Thymus (tissue), 11 donors: ENCODE results near the gene CALN1. TPM values are rescaled to one million over a fixed set of nuclear protein-coding genes. Genes with fewer than 3 reads are reported as not detected.

Experiments used
- DNase-seq, 9 donors: peaks; one replicate each; pipeline ENCODE4 v3.0.0-alpha.2; 2013; ENCODE audit warnings: low spot score in 9 of 9, low read depth in 6 of 9, missing footprints in 1 of 9
- H3K27ac ChIP-seq, 2 donors: one replicate each; pipeline ENCODE4 v1.5.1; 2013; ENCODE audit warnings: control low read depth in 1 of 2, low read depth in 1 of 2, low read length in 1 of 2, mild to moderate bottlenecking in 1 of 2, moderate library complexity in 1 of 2
- H3K27me3 ChIP-seq, 2 donors: one replicate each; pipeline ENCODE4 v1.5.1; 2013; ENCODE audit warnings: low read length in 1 of 2; ENCODE audit not compliant: control insufficient read depth in 2 of 2, insufficient read depth in 1 of 2
- H3K36me3 ChIP-seq, 2 donors: one replicate each; pipeline ENCODE4 v1.5.1; 2013; ENCODE audit warnings: low read length in 1 of 2, mild to moderate bottlenecking in 1 of 2, moderate library complexity in 1 of 2; ENCODE audit not compliant: control insufficient read depth in 2 of 2, insufficient read depth in 2 of 2
- H3K4me1 ChIP-seq, 2 donors: one replicate each; pipeline ENCODE4 v1.5.1; 2013; ENCODE audit warnings: low read length in 2 of 2; ENCODE audit not compliant: control insufficient read depth in 2 of 2, insufficient read depth in 2 of 2
- H3K4me3 ChIP-seq, 2 donors: one replicate each; pipeline ENCODE4 v1.5.1; 2013; ENCODE audit warnings: low read length in 2 of 2, control low read depth in 1 of 2, mild to moderate bottlenecking in 1 of 2
- H3K9me3 ChIP-seq, 2 donors: one replicate each; pipeline ENCODE4 v1.5.1; 2013; ENCODE audit warnings: low read length in 1 of 2, mild to moderate bottlenecking in 1 of 2; ENCODE audit not compliant: control insufficient read depth in 2 of 2, insufficient read depth in 1 of 2
- WGBS: extraction: QIAGEN DNeasy Blood & Tissue Kit; methylation state at CpG from one replicate; pipeline ENCODE4 v1.1.7; 2013; 5-methylcytosine and 5-hydroxymethylcytosine counted together
- polyA plus RNA-seq: library from polyadenylated mRNA; stranded (reverse); fragments of 200-250 nt; gene quantifications from one replicate; pipeline ENCODE4 v1.2.3, GENCODE V29; 2013
- total RNA-seq: library from RNA; stranded (reverse); fragments of 120-200 nt; gene quantifications from one replicate; pipeline ENCODE4 v1.2.4, GENCODE V29; 2013
- donor health status: healthy.

CALN1 gene
- total and polyA plus RNA-seq, 2 donors: 9.0 to 36.8 TPM

- no peaks in the 10 kb centered on the region for H3K27me3 ChIP-seq
- peaks cover 9 to 33% of the 10 kb centered on the region in 2 donors for H3K36me3 ChIP-seq
- H3K4me3 ChIP-seq: no peak overlapping the region
- H3K4me1 ChIP-seq: peaks cover 21 to 54% of the 10 kb centered on the region in 2 donors
- no peaks in the 10 kb centered on the region for H3K9me3 ChIP-seq
- no peak for DNase-seq
- peak overlapping the region in 1 of 2 donors; percentile 23 for H3K27ac ChIP-seq
- WGBS: 97% methylated on average over 2 of the region's 2 CpGs
Measured at GRCh38 chr7:72308986-72309385, 103.2 kb downstream of the CALN1 start.

DNA sequence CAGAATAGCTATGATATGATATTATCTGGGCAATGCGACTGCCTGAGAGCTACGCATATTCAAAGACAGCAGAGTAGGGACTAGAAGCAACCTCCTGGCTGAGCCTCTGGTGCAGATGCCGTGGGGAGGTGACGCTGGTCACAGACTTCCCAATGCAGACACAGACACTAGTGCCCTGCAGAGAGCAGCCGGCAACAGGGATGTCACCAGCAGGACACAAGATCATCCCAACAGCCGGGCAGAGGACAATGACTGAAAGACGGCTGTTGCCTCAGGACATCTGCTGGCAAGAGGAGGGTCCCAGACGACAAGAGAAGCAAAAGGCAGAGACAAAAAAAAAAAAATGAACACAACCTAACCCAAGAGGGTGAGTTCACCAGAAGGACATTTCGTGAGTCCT is 104.6 kb downstream of the CALN1 start:
- DNase-seq: peak in 2 of 9 donors; percentile 26 to 56
- no peaks in the 10 kb centered on the region for H3K27me3 ChIP-seq
- peaks cover 9 to 35% of the 10 kb centered on the region in 2 donors for H3K36me3 ChIP-seq
- WGBS: 85% methylated on average over 9 of the region's 9 CpGs
- no peaks in the 10 kb centered on the region for H3K9me3 ChIP-seq
- H3K27ac ChIP-seq: peak overlapping the region in 1 of 2 donors; percentile 85
- peaks cover 25 to 68% of the 10 kb centered on the region in 2 donors for H3K4me1 ChIP-seq
- no peak overlapping the region for H3K4me3 ChIP-seq

DNA sequence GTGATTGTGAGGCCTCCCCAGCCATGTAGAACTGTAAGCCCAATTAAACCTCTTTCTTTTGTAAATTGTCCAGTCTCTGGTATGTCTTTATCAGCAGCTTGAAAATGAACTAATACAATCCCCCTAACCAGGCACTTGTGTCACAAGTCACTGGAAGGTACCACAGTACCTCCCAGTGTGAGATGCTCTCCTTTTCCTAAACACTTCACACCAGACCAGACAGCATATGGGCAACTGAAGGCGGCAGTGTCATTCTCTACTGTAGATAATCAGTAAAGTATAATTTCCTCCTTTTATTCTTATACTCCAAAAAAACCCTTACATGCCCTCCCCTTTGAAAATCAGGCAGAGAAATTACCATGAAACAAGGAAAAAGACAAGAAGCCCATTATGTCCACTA is 113.2 kb downstream of the CALN1 start:
- H3K9me3 ChIP-seq: peaks cover 0 to 4% of the 10 kb centered on the region in 2 donors
- H3K4me3 ChIP-seq: no peak overlapping the region
- H3K36me3 ChIP-seq: peaks cover 0 to 13% of the 10 kb centered on the region in 2 donors
- WGBS: 98% methylated on average over 1 of the region's 1 CpG
- no peak for DNase-seq
- H3K27me3 ChIP-seq: no peaks in the 10 kb centered on the region
- peaks cover 19 to 53% of the 10 kb centered on the region in 2 donors for H3K4me1 ChIP-seq
- H3K27ac ChIP-seq: peak overlapping the region; percentile 52 to 92

DNA sequence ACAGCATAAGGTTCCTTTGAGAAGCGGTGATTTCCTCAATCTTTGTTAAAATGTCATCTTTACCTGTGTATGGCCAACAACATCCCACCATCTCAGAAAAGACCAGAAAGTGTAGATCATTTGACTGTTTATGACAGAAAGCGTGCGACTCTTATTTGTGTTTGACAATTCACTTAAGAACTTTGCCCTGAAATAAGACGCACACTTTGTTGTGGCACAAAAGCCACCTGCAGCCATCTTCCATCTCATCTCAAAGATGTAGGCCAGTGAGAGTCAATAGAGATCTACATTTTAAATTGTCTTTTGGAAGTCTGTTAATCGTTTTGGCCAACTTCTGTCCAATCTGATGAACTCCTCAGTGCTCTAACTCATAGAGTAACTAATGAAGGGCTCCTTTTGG is 114.0 kb downstream of the CALN1 start:
- DNase-seq: peak in 5 of 9 donors; percentile 62 to 85 (median 68)
- peak overlapping the region; percentile 85 to 92 for H3K27ac ChIP-seq
- peaks cover 0 to 13% of the 10 kb centered on the region in 2 donors for H3K36me3 ChIP-seq
- peaks cover 0 to 4% of the 10 kb centered on the region in 2 donors for H3K9me3 ChIP-seq
- WGBS: 37% methylated on average over 5 of the region's 5 CpGs
- H3K4me3 ChIP-seq: peak overlapping the region in 1 of 2 donors; percentile 12
- no peaks in the 10 kb centered on the region for H3K27me3 ChIP-seq
- H3K4me1 ChIP-seq: peaks cover 21 to 50% of the 10 kb centered on the region in 2 donors

- Histone ChIP-seq H3K4me3 (peak overlapping the region in 1 of 2 donors; percentile 12), H3K4me1 (peaks cover 24 to 50% of the 10 kb centered on the region in 2 donors), H3K27ac (peak overlapping the region; percentile 74 to 92), H3K27me3 (no peaks in the 10 kb centered on the region), H3K9me3 (peaks cover 0 to 4% of the 10 kb centered on the region in 2 donors), H3K36me3 (peaks cover 0 to 8% of the 10 kb centered on the region in 2 donors)
- WGBS: 71% methylated on average over 3 of the region's 3 CpGs
- peak in 1 of 9 donors; percentile 64 for DNase-seq
Measured at GRCh38 chr7:72297636-72298035, 114.5 kb downstream of the CALN1 start.

GRCh38 chr7:72292794-72293193 is 119.3 kb downstream of the CALN1 start:
- Histone ChIP-seq H3K27me3 (no peaks in the 10 kb centered on the region), H3K27ac (peak overlapping the region in 1 of 2 donors; percentile 84)
- 7% methylated on average over 3 of the region's 3 CpGs for WGBS

GRCh38 chr7:72292118-72292517 is 120.0 kb downstream of the CALN1 start:
- Histone ChIP-seq H3K36me3 (peaks cover 0 to 12% of the 10 kb centered on the region in 2 donors), H3K27ac (peak overlapping the region in 1 of 2 donors; percentile 1), H3K4me3 (no peak overlapping the region), H3K4me1 (peaks cover 9 to 19% of the 10 kb centered on the region in 2 donors), H3K9me3 (peaks cover 3 to 10% of the 10 kb centered on the region in 2 donors), H3K27me3 (no peaks in the 10 kb centered on the region)
- no peak for DNase-seq
- WGBS: 95% methylated on average over 3 of the region's 3 CpGs

More at GRCh38 chr7:72292794-72293193, 119.3 kb downstream of the CALN1 start:
- peak in 1 of 9 donors; percentile 47 for DNase-seq
- Histone ChIP-seq H3K36me3 (peaks cover 0 to 12% of the 10 kb centered on the region in 2 donors), H3K4me3 (no peak overlapping the region), H3K9me3 (peaks cover 3 to 10% of the 10 kb centered on the region in 2 donors), H3K4me1 (peaks cover 9 to 15% of the 10 kb centered on the region in 2 donors)

DNA sequence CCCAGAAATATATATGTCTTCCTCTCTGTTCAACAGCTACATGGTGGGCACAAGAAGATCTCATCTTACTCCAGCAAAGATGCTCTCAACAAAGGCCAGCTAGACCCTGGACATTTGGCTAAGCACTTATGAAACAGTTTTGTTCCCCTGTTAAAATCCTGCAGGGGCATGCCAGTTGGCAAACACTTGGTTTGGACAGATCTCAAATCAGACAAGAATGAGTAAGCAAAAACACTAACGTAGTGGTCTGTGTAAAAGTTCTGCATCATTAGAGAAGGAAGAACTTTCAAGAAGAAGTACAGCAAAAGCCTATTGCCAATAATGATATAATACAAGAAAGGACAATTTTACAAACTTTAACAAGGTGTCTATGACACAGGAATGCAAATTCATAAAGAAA is 125.6 kb downstream of the CALN1 start:
- DNase-seq: peak in 1 of 9 donors; percentile 51
- H3K27ac ChIP-seq: peak overlapping the region in 1 of 2 donors; percentile 72
- peaks cover 3 to 30% of the 10 kb centered on the region in 2 donors for H3K9me3 ChIP-seq
- peaks cover 3 to 23% of the 10 kb centered on the region in 2 donors for H3K36me3 ChIP-seq
- no peaks in the 10 kb centered on the region for H3K27me3 ChIP-seq
- H3K4me1 ChIP-seq: peaks cover 12 to 39% of the 10 kb centered on the region in 2 donors
- no peak overlapping the region for H3K4me3 ChIP-seq
- WGBS: 4% methylated on average over 1 of the region's 1 CpG

DNA sequence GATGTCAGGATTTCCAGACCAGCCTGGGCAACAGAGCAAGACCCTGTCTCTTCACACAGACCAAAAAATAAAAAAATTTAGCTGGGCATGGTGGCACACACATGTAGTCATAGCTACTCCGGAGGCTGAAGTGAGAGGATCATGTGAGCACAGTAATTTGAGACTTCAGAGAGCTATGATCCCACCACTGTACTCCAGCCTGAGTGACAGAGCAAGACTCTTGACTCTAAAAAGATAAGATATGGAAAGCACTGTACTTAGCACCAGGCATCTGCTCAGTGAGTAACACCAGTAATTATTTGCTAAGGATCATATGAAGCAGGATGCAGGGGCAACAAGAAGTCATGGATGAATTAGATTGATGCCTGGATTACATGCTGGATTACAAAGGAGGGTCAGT is 128.8 kb downstream of the CALN1 start:
- 97% methylated on average over 1 of the region's 1 CpG for WGBS
- H3K27me3 ChIP-seq: no peaks in the 10 kb centered on the region

More for the DNA sequence above, 128.8 kb downstream of the CALN1 start:
- peaks cover 5 to 25% of the 10 kb centered on the region in 2 donors for H3K36me3 ChIP-seq
- peaks cover 31 to 70% of the 10 kb centered on the region in 2 donors for H3K4me1 ChIP-seq
- no peak overlapping the region for H3K4me3 ChIP-seq
- peaks cover 0 to 22% of the 10 kb centered on the region in 2 donors for H3K9me3 ChIP-seq
- no peak for DNase-seq
- H3K27ac ChIP-seq: peak overlapping the region; percentile 12 to 96
